Muscle of back (tissue), 13 donors: ENCODE data around the gene CLCNKB. TPM values are rescaled to one million over a fixed set of nuclear protein-coding genes. Genes with fewer than 3 reads are reported as not detected.
"Not testable (repeated sequence)": the region's sequence is repeated elsewhere in the genome, so short reads cannot be mapped to it uniquely, and the experiment has no call there.

Experiments
- DNase-seq, 3 donors: peaks; one replicate each; pipeline versions ENCODE4 v3.0.0 to v3.0.0-alpha.2; 2013
- long read RNA-seq, 9 donors: transcript quantifications; one replicate each; lab custom pipeline, GENCODE V29; 2026
- polyA plus RNA-seq, 10 donors: library from polyadenylated mRNA; unstranded; fragments of 120-200 nt; gene quantifications; one replicate each; pipeline ENCODE4 v1.2.1, GENCODE V29; 2013; ENCODE audit not compliant: insufficient read length in 10 of 10

Gene CLCNKB
- polyA plus RNA-seq = under 1 TPM in 7 of 10 donors, not detected in 3; 0.07 to 0.44 (median 0.16) TPM
- long read RNA-seq, donor 1 = 0 reads
- long read RNA-seq, donor 2 = 0 reads
- long read RNA-seq, donor 3 = 0 reads
- long read RNA-seq, donor 4 = 0 reads
- long read RNA-seq, donor 5 = 0 reads
- long read RNA-seq, donor 6 = 0 reads
- long read RNA-seq, donor 7 = 0 reads
- long read RNA-seq, donor 8 = 0 reads
- long read RNA-seq, donor 9 = 0 reads

DNA sequence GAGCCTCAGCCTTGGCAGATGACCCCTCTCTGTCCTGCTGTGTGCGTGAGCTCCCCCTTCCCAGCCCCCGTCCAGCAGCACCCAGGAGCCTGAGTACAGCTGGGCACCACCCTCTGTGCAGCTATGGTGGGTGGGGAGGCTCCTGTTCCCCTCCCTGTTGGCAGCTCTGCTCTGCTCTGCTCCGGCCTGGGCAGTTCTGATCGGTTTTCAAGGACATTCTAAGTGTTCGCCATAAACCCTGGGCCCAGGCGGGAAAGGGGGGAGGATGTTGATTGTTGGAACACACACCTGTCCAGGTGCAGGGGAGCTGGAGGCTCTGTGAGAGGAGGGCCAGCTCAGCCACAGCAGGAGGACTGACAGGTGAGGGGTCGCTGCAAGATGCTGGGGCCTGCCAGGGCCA, at the start of gene CLCNKB:
TSS of gene CLCNKB (plus strand) at position 262 of the 400 bp plus-strand sequence. CDS start 711 bp downstream, outside the sequence.
- no peak for DNase-seq

DNA sequence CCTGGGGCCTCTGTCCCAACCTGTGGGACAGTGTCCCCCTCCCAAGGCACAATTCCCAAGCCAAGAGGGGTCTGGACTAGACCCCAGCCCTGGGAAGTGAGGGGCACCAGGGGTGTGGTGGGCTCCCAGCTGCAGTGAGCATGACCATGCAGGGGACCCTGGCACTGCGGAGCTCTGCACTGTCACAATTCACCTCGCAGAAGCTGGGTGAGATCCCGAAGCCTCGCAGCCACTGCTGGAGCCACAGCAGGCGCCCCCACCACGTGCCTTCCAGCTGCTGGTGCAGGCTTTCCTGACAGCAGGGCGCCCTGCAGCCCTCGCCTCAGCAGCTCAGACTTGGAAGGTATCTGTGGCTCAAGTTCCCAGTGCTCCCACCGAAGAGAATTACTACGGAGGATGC, 49.5 kb upstream of the CLCNKB start:
- no peak for DNase-seq

DNA sequence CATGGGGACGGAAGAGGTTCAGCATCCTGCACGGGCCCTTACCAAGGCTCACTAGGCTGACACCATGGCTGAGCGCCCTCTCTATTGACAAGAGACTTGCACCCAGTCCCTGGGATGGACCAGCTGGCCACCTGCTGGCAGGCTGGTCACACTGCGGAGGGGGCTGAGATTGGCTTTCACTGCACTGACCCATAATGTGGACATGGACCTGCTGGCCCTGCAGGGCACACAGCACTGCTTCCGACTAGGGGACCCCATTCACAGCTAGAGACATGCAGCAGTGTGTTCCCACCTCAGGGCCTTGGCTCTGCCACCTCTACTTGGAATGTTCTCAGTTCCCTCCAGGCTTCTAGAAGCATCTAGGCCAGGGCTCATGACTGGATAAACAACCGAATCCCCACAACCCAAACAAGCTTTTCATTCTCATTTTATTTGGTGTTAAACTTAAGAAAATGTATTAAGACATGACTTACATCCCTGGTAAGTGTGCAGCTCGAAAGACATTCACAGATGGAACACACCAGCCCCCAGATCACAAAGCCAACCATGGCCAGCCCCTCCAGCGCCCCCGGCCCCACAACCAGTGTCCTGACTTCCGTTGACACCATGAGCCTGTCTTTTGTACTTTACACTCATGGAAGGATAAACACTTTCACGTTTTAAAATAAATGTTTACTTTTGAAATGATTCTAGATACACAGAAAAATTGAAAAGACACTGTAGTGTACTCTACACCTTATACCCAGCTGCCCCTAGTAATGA, 48.8 kb upstream of the CLCNKB start:
- DNase-seq = peak in 1 of 3 donors; percentile 61

DNA sequence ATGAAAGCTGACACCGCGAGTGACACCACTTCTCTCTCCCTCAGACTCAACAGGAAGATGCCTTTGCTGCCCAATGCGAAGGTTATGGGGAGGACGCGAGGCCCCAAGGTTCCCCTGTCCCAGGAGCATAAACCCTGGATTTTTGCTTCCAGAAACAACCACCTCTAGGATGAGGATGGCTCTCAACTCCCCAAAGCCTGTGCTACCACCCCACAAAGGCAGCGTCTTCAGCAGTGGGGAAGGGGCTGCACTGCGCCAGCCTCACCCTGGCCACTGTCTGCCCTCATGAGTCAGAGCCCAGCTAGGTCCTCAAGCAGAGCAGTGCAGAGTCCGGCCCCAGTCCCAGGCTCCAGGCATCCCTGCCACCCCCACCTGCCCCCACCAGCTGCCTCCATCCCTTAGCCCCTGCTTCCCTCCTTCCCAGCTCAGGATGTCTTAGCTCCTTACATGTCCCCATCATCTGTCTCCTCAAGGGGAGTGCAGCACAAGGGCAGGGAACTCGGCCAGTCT, 46.5 kb upstream of the CLCNKB start:
- no peak for DNase-seq

DNA sequence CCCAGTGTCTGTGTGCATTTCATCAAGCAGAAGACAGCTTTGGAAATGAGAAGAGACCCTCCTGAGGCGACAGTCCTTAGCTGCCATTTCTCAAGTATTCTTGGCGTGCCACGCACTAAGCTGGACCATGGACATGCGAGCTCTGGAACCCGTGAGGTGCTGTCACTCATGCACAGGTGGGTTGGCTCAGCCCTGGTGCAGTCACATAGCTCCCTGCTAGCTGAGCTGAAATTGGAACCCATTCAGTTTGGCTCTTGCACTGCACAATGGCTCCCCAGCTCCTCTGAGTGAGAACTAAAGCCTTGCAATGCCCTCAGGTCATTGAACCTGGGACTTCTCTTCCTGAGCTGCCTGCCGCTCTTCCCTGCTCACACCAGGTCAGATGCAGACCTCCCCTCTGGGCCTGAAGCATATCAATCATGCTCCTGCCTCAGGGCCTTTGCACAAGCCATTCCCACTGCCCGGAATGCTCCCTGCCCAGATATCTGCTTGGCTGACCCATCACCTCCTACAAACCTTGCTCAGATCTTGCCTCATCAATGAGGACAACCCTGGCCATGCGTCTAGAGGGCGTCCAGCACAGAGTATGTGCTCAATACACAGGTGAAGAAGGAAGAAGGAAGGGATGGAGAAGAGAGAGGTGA, 45.8 kb upstream of the CLCNKB start:
- DNase-seq = no peak

DNA sequence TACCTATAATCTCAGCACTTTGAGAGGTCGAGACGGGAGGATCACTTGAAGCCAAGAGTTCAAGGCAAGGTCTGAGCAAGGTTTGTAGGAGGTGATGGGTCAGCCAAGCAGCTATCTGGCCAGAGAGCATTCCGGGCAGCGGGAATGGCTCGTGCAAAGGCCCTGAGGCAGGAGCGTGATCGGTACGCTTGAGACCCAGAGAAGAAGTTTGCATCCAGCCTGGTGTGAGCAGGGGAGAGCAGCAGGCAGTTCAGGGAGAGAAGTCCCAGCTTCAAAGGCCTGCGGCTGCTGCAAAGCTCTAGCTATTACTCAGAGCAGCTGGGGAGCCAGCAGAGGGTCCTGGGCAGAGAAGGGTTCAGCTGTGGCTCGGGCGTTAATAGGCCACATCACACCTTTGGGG, 44.7 kb upstream of the CLCNKB start:
- DNase-seq = no peak

DNA sequence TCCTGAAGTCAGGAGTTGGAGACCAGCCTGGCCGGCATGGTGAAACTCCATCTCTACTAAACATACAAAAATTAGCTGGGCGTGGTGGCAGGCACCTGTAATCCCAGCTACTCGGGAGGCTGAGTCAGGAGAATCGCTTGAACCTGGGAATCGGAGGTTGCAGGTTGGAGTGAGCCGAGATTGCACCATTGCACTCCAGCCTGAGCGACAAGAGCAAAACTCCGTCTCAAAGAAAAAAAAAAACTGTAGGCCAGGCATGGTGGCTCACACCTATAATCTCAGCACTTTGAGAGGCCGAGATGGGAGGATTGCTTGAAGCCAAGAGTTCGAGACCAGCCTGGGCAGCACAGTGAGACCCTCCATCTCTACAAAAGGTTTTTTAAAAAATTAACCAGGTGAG, 42.3 kb upstream of the CLCNKB start:
- not testable (repeated sequence) for DNase-seq

DNA sequence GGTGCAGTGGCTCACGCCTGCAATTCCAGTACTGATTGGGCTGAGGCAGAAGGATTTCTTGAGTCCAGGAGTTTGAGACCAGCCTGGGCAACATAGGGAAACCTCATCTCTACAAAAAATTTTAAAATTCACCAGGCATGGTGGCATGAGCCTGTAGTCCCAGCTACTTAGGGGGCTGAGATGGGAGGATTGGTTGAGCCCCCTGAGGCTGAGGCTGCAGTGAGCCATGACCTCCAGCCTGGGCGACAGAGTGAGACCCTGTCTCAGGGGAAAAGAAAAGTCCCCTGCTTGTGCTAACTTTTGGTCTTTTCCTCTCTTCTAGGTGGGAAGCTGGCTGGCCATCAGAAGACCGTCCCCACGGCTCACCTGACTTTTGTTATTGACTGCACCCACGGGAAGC, 38.0 kb upstream of the CLCNKB start:
- DNase-seq = no peak

DNA sequence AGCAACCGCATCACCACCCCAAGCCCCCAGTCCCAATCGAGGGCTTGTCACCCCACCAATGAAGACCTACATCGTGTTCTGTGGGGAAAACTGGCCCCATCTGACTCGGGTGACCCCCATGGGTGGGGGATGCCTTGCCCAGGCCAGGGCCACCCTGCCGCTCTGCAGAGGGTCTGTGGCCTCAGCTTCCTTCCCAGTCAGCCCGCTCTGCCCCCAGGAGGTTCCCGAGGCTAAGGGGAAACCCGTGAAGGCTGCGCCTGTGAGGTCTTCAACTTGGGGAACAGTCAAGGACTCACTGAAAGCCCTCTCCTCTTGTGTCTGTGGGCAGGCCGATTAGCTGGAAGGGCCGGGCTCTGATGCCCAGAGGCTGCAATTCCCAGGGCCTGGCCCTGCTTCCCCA, 37.6 kb upstream of the CLCNKB start:
- no peak for DNase-seq

DNA sequence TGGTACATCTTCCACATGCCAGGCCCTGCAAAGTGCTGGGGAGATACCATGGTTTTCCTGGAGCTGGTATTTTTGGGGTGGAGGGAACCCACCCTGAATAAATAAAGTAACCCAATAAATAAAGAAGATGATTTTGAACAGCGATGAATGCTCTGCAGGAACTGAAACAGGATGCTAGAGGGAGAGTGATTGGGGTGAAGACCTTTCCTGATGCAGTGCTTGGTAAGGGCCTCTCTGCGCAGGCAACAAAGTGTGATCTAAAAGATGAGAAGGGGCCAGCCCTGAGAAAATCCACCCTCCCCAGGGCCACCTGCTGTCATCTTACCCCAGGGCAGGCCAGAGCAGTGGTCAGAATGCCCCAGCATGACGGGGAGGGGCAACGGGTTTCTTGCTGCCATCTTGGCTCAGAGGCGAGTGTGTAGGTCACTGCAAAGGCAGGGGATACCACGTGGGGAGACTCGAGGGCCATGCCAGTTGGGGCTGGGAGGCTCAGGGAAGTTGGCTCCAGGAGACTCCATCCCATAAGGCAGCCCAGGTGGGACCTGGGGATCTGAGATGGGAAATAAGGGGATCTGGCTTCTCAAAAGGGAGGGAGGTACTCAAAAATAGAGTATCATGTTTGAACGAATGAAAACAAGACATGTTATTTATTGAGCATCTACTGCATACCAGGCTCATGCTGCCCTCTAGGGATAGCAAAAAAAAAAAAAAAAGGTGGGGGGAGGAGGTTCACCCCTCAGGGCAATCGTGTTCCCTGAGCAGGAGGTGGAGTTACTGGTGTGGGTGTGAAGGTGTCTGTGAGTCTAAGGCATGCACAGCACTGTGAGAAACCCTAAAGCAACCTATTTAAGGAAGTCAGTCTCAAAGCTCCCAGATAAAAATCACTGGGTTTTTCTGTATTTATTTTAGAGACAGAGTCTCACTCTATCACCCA, 36.8 kb upstream of the CLCNKB start:
- no peak for DNase-seq

DNA sequence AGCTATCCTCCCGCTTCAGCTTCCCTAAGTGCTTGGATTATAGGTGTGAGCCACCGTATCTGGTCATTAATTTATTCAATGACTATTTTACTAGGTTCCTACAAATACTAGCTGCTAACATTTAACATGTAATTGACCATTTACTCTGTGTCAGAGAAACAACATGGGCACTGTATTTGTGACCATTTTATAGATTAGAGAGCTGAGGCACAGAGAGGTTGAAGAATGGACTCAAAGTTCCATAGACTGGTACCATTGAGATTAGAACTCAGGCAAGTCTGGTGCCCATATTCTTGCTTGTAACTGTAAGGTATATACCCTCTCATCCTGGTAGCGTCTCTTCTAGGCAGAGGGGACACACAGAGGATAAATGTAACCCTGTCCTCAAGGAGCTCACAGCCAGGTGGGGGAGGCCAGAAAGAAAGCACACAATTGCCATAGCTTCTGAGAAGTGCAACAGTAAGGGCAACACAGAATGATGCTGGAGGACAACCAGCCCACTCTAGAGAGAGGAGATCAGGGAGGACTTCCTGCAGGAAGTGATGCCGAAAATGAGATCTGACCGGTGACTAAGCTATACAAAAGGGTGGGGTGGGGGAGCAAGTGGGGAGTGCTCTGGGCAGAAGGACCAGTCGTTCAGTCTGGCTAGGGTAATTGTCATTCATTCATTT, 35.8 kb upstream of the CLCNKB start:
- DNase-seq = no peak

DNA sequence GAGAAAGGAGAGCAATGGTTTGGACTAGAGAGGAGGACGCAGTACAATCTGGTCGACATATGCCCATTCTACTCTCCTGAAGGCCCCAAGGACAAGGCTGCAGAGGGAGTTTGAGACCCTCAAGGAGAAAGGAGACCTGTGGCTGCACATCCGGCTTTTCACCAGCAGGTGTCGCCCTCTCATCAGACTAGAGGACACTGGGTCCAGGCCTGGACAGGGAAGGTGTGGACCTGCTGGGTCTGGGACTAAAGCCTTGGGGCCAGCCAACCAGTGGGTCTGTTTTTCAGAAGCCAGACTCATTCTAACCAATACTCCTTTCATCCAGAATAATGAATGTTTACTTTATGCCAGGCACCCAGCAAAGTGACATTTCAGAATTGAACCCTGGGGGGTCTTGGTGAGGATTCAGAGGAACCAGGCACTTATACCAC, 34.5 kb upstream of the CLCNKB start:
- peak; percentile 54 to 82 (median 72) for DNase-seq

DNA sequence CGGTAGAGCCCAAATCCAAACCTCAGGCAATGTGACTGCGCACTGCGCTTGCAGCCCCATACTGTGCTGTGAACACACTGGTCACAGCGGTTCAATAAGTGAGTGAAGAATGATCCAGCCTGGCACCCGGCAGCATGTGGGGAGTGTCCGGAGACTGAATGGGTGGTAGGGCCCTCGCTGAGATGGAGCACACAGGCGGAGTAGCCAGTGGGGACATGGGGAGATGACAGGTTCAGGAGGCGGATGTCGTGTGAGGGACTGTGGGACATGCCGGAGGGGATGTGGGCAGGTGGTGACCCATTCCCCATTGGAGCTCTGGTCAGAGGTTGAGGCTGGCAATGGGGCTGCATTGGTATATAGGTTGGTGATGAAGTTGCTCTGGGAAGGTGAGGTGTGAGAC, 33.9 kb upstream of the CLCNKB start:
- no peak for DNase-seq

DNA sequence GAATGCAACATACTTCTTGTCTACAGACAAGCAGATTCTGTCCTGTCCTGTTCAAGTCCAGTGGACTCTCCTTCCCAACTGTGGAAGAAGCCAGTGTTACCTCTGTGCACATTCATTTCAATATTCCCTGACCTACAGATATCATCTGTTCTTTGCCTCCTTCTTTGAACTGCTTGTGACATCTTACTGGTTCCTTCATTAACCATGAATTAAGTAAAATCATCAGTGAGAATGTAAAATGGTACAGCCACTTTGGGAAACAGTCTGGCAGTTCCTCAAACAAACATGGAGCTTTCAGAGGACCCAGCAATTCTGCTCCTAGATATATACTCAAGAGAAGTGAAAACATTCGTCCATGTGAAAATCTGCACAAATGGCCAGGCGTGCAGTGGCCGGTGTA, 32.7 kb upstream of the CLCNKB start:
- no peak for DNase-seq

DNA sequence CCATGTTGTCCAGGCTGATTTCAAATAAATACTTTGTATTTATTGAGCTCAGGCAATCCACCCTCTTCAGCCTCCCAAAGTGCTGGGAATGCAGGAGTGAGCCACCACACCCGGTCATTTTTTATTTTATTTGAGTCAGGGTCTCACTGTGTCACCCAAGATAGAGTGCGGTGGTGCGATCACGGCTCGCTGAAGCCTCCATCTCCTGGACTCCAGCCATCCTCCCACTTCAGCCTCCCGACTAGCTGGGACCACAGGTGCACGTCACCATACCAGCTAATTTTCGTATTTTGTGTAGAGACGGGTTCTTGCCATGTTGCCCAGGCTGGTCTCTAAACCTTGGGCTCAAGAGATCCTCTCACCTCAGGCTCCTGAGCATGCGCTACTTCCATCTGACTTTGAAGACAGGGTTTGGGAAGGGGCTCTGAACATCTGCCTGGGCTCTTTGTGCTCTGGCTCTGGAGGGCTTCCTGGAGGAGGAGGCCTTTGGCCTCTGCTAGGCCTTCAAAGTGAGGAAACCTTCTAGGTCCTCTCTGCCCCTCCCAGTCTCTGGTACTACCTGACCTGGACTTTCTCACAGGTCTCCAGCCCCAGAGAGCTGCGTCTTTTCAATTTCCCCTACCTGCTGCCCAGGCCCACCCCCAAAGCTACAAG, 31.5 kb upstream of the CLCNKB start:
- DNase-seq = no peak

DNA sequence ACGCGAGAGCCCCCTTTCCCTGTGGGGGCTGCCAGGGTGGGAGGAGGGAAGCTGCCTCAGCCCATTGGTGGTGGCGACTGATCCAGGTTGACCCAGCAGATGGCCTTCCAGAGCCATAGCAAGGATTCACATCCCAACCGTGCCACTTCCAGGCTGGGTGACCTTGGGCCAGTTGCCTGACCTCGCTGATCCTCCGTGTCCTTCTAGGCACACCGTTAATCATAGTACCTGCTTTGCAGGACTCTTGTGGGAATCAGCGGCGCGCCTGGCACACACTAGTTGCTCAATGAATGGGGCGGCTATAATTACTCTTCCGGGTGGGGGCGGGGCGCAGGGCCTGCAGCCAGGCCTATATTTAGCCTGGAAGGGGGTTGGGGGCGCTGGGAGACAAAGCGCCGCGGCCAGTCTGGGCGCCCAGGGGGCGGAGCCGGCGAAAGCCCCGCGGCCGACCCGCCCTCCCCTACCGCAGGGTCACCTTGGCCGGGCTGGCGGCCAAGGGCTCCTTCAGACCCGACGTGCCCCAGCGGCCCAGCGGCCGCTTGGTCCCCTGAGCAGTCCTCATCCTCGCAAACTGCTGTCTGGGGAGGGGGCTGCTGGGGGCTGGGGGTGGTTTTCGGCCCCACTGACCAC, 30.9 kb upstream of the CLCNKB start:
- DNase-seq = peak; percentile 71 to 79 (median 74)

DNA sequence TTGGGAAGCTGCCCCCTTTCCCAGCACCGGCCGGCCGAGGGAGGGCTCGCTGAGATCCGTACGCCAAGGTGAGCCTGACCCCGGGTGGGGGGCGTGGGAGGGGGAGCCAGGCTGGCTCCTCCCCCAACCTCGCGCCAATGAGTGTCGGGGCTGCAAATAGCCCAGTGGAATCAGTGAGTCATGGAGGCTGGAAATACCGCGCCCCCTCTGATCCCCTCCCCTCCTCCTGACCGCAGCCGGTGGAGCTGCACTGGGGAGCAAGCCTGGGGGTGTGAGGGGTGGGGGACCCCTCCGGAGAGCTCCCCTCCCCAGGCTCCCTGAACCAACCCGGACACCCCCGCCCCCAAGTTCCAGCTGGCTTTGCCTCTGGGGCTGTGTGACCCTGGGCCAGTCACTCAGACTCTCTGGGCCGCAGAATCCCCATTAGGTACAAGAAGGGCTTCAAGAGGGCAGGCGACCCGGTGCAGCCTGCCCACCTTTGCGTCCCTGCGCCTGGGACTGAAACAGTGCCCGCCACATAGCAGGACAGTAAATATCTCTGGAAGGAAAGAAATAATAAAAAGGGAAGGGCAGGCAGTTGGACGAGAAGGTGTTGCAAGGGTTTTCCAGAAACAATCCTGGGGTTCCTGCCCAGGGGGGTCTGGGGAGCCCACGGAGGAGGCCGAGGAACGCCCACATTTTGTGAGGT, 30.2 kb upstream of the CLCNKB start:
- DNase-seq = peak; percentile 69 to 82 (median 72)

DNA sequence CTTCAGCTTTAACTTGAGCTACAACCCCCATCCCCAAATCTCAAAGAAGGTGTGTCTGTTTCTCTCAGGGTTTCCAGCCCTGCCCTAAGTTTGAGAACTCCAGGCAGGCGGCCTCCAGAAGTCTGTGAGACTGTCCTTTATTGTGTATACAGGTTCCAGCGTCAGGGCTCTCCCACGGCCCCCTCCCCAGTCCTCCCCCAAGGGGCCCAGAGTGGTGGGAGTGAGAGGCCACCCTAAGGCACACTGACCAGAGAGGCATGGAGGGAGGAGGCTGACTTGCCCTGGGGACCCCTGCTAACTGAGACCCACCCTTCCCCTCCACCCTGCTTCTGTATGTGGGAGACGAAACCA, 29.7 kb upstream of the CLCNKB start:
- DNase-seq = no peak
